HG02759 (cell line): ENCODE measurements around the gene PARP11.

ENCODE experiments used
- ATAC-seq: cut with Tn5 transposase; IDR thresholded peaks from one replicate; pipeline ENCODE4 v1.9.1; 2021; ENCODE audit warnings: mild to moderate bottlenecking, moderate library complexity; ENCODE audit not compliant: unreplicated experiment

Gene PARP11

GRCh38 chr12:3775385-3776035, 97.7 kb downstream of the PARP11 start:
- no peak for ATAC-seq

DNA sequence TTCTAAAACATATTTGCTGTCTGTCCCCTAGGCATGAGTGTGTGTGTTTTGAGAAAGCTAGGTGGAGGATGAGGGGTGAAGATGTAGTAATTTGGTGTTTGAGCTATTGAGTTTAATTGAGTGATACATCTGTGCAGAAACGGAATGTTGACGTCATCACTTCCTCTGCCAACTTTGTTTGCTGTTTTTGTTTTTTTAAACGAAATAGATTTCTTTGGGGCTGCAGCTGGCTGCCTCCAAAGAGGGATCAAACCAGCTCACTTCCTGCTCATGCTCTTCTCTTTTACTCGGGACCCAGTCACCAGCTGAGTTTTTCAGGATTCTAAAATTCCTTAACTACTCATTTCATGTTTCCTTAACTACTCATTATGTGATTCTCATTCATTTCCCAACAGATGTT, 100.8 kb downstream of the PARP11 start:
- no peak for ATAC-seq

- ATAC-seq = no peak
These were observed 101.3 kb downstream of the PARP11 start for GRCh38 chr12:3771853-3772252.

DNA sequence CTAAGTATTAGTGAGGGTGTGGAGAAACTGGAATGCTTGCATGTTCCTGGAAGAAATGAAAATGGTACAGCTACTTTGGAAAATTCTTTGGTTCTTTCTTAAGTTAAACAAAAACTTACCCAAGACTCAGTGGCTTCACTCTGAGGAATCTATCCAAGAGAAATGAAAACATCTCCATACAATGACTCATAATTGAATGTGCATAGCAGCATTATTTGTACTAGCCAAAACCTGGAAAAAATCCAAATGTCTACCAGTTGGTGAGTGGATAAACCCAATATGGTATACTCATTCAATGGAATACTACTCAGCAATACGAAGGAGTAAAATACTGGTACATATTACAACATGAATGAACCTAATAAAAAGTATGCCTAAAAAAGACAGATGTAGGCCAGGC, 102.3 kb downstream of the PARP11 start:
- ATAC-seq = no peak

- no peak for ATAC-seq
These were observed 104.2 kb downstream of the PARP11 start for GRCh38 chr12:3768911-3769447.

- ATAC-seq = no peak
These were observed 112.0 kb downstream of the PARP11 start for GRCh38 chr12:3761116-3761735.

DNA sequence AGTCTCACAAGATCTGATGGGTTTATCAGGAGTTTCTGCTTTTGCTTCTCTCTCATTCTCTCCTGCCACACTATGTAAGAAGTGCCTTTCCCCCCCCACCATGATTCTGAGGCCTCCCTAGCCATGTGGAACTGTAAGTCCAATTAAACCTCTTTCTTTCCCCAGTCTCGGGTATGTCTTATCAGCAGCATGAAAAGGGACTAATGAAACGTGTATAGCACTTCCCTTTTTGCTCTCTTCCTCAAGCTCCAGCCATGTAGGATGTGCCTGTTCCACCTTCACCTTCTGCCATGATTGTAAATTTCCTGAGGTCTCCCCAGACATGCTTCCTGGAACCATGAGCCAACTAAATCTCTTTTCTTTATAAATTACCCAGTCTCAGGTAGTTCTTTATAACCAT, 113.3 kb downstream of the PARP11 start:
- ATAC-seq = no peak
